ENCODE measurements around the gene STH.

DNA sequence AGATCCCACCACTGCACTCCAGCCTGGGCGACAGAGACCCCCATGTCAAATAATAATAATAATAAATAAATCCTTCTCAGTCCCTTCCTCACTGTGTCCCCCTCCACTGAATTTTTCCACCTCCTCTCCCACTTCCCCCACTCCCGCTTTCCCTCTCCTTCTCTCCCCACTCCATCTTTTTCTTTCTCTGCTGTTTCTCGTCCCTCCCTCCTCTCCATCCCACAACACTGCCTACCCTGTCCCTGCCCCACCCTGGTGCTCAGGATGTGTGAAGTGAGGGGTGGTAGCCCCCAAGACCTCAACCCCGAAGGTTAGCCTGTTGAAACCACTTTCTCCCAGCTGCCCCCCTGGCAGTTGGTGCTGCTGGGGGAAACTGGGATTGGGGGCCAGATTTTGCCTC lies 34.4 kb upstream of the STH start:
- TF ChIP-seq POLR2A (IDR thresholded peaks at IDR 0.05; ENCODE audit: low read depth) (no peak), EP300 (IDR thresholded peaks at IDR 0.05) (no peak)
- TF ChIP-seq, protein P1, sequence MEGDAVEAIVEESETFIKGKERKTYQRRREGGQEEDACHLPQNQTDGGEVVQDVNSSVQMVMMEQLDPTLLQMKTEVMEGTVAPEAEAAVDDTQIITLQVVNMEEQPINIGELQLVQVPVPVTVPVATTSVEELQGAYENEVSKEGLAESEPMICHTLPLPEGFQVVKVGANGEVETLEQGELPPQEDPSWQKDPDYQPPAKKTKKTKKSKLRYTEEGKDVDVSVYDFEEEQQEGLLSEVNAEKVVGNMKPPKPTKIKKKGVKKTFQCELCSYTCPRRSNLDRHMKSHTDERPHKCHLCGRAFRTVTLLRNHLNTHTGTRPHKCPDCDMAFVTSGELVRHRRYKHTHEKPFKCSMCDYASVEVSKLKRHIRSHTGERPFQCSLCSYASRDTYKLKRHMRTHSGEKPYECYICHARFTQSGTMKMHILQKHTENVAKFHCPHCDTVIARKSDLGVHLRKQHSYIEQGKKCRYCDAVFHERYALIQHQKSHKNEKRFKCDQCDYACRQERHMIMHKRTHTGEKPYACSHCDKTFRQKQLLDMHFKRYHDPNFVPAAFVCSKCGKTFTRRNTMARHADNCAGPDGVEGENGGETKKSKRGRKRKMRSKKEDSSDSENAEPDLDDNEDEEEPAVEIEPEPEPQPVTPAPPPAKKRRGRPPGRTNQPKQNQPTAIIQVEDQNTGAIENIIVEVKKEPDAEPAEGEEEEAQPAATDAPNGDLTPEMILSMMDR (IDR thresholded peaks at IDR 0.05): no peak

Measured in esophagus muscularis mucosa (tissue), 4 donors.